ENCODE results near the gene EPB41L2.

DNA sequence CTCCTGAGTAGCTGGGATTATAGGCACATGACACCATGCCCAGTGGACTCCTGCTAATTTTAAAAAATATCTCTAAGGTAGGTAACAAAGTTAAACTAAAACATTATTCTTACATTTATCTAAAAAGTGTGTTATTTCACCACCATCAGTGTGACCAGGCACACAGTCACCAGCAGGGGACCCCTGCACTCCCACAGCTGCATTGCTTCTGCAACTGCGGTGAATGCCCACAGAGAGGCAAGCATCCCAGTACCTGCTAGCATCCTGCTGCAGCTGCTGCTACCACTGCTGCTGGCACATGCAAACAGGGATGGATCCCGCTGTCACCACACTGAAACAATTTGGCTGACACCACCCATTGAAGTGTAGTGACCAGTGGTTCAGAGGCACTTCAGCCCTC lies 21.9 kb upstream of the EPB41L2 start:
- TF ChIP-seq, protein P1, sequence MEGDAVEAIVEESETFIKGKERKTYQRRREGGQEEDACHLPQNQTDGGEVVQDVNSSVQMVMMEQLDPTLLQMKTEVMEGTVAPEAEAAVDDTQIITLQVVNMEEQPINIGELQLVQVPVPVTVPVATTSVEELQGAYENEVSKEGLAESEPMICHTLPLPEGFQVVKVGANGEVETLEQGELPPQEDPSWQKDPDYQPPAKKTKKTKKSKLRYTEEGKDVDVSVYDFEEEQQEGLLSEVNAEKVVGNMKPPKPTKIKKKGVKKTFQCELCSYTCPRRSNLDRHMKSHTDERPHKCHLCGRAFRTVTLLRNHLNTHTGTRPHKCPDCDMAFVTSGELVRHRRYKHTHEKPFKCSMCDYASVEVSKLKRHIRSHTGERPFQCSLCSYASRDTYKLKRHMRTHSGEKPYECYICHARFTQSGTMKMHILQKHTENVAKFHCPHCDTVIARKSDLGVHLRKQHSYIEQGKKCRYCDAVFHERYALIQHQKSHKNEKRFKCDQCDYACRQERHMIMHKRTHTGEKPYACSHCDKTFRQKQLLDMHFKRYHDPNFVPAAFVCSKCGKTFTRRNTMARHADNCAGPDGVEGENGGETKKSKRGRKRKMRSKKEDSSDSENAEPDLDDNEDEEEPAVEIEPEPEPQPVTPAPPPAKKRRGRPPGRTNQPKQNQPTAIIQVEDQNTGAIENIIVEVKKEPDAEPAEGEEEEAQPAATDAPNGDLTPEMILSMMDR (IDR thresholded peaks at IDR 0.05), result no peak
- no peak for TF ChIP-seq POLR2A (IDR thresholded peaks at IDR 0.05)

Measured in upper lobe of left lung (tissue), 4 donors.